ENCODE data around the gene METTL15.

DNA sequence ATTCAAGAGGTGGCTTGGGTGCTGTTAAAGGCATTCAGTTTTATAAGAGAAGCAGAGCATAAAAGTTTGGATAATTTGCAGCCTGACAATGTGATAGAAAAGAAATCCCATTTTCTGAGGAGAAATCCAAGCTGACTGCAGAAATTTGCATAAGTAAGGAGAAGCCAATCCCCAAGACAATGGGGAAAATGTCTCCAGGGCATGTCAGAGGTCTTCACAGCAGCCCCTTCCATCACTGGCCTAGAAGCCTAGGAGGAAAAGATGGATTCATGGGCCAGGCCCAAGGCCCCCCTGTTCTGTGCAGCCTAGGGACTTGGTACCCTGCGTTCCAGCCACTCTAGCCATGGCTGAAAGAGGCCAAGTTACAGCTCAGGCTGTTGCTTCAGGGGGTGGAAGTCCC is 207.3 kb downstream of the METTL15 start:
- TF ChIP-seq, protein P1, sequence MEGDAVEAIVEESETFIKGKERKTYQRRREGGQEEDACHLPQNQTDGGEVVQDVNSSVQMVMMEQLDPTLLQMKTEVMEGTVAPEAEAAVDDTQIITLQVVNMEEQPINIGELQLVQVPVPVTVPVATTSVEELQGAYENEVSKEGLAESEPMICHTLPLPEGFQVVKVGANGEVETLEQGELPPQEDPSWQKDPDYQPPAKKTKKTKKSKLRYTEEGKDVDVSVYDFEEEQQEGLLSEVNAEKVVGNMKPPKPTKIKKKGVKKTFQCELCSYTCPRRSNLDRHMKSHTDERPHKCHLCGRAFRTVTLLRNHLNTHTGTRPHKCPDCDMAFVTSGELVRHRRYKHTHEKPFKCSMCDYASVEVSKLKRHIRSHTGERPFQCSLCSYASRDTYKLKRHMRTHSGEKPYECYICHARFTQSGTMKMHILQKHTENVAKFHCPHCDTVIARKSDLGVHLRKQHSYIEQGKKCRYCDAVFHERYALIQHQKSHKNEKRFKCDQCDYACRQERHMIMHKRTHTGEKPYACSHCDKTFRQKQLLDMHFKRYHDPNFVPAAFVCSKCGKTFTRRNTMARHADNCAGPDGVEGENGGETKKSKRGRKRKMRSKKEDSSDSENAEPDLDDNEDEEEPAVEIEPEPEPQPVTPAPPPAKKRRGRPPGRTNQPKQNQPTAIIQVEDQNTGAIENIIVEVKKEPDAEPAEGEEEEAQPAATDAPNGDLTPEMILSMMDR (IDR thresholded peaks at IDR 0.05), result no peak
- TF ChIP-seq POLR2A (IDR thresholded peaks at IDR 0.05) (no peak), EP300 (IDR thresholded peaks at IDR 0.05) (no peak)

Data from ovary (tissue), 3 donors.